GM18868 (cell line): ENCODE results near the gene AP3B1.
A peak's percentile ranks its signal among the peaks of the same experiment; 100 is the strongest.

Experiments used
- ATAC-seq: cut with Tn5 transposase; IDR thresholded peaks from one replicate; pipeline ENCODE4 v1.9.1; 2021; ENCODE audit warnings: mild to moderate bottlenecking, moderate library complexity; ENCODE audit not compliant: unreplicated experiment

Gene AP3B1

GRCh38 chr5:78162253-78162862, 132.1 kb downstream of the AP3B1 start:
- no peak for ATAC-seq

GRCh38 chr5:78157001-78157400, 137.5 kb downstream of the AP3B1 start:
- ATAC-seq = no peak

GRCh38 chr5:78151594-78152271, 142.8 kb downstream of the AP3B1 start:
- ATAC-seq = no peak

GRCh38 chr5:78137290-78137689, 157.2 kb downstream of the AP3B1 start:
- no peak for ATAC-seq

GRCh38 chr5:78133423-78133822, 161.1 kb downstream of the AP3B1 start:
- ATAC-seq = no peak

- ATAC-seq = no peak
Measured at GRCh38 chr5:78132507-78132906, 162.0 kb downstream of the AP3B1 start.

GRCh38 chr5:78129597-78129996, 164.9 kb downstream of the AP3B1 start:
- no peak for ATAC-seq

- ATAC-seq = no peak
Measured at GRCh38 chr5:78127875-78128274, 166.6 kb downstream of the AP3B1 start.

- ATAC-seq = no peak
Measured at GRCh38 chr5:78126536-78126935, 168.0 kb downstream of the AP3B1 start.

- no peak for ATAC-seq
Measured at GRCh38 chr5:78116167-78116566, 178.3 kb downstream of the AP3B1 start.

GRCh38 chr5:78113689-78114264, 180.7 kb downstream of the AP3B1 start:
- ATAC-seq = peak; percentile 50

GRCh38 chr5:78112931-78113330, 181.6 kb downstream of the AP3B1 start:
- ATAC-seq = no peak

GRCh38 chr5:78109891-78110324, 184.6 kb downstream of the AP3B1 start:
- peak; percentile 59 for ATAC-seq

GRCh38 chr5:78108564-78108963, 185.9 kb downstream of the AP3B1 start:
- ATAC-seq = peak; percentile 68

- ATAC-seq = no peak
Measured at GRCh38 chr5:78103232-78103918, 191.1 kb downstream of the AP3B1 start.

GRCh38 chr5:78102500-78102899, 192.0 kb downstream of the AP3B1 start:
- no peak for ATAC-seq

GRCh38 chr5:78095125-78095524, 199.4 kb downstream of the AP3B1 start:
- ATAC-seq = no peak

GRCh38 chr5:78090002-78090401, 204.5 kb downstream of the AP3B1 start:
- ATAC-seq = no peak

GRCh38 chr5:78078858-78079257, 215.6 kb downstream of the AP3B1 start:
- ATAC-seq = no peak

- ATAC-seq = no peak
Measured at GRCh38 chr5:78077369-78078068, 217.0 kb downstream of the AP3B1 start.

- ATAC-seq = no peak
Measured at GRCh38 chr5:78076351-78076750, 218.1 kb downstream of the AP3B1 start.
